IMR-90 (cell line): ENCODE measurements around the gene ID1. TPM values are rescaled to one million over a fixed set of nuclear protein-coding genes. Genes with fewer than 3 reads are reported as not detected.

Experiments used
- ATAC-seq: fragments of 200-7000 bp; cut with Tn5 transposase; 2 replicates; pipeline ENCODE4 v1.9.1; 2020; ENCODE audit warnings: low read depth, mild to moderate bottlenecking, moderate library complexity
- BruUV-seq: library from RNA; stranded (reverse); fragments of 400-500 nt; replicated peaks from 2 replicates; lab custom pipeline; 2021; lab: Mats Ljungman, UMichigan
- CTCF ChIA-PET: fragments of 300-600 bp; formaldehyde crosslinking; extraction: SDS; loops from one replicate; lab custom pipeline; 2021; ENCODE audit warnings: antibody characterized with exemption; lab: Yijun Ruan, JAX
- POLR2A ChIA-PET: fragments of 300-600 bp; sonication (Branson Sonifier 250); formaldehyde crosslinking; loops from one replicate; lab custom pipeline; 2022; ENCODE audit warnings: antibody characterized with exemption; ENCODE audit not compliant: unreplicated experiment; lab: Charles Lee
- DNase-seq: peaks from one replicate; pipeline ENCODE4 v3.0.0; 2013
- H2AFZ ChIP-seq: replicated peaks from 2 replicates; pipeline ENCODE3; 2013; ENCODE audit warnings: low read length, mild to moderate bottlenecking; ENCODE audit not compliant: poor library complexity
- H2AK5ac ChIP-seq: 2 replicates; pipeline ENCODE4 v1.6.1; 2013; ENCODE audit warnings: low read depth, low read length, inconsistent platforms
- H2AK9ac ChIP-seq: replicated peaks from 2 replicates; pipeline ENCODE3; 2013; ENCODE audit warnings: mild to moderate bottlenecking, low read depth, low read length, moderate library complexity; ENCODE audit not compliant: poor library complexity
- H2BK120ac ChIP-seq: 2 replicates; pipeline ENCODE4 v1.6.1; 2013; ENCODE audit warnings: low read depth, low read length, inconsistent platforms
- H2BK15ac ChIP-seq: 3 replicates; pipeline ENCODE4 v1.6.1; 2013; ENCODE audit warnings: low read depth, low read length, inconsistent platforms
- H2BK20ac ChIP-seq: 2 replicates; pipeline ENCODE4 v1.6.1; 2013; ENCODE audit warnings: low read depth, mild to moderate bottlenecking, inconsistent platforms, low read length, moderate library complexity
- H2BK5ac ChIP-seq: 2 replicates; pipeline ENCODE4 v1.6.1; 2013; ENCODE audit warnings: mild to moderate bottlenecking, low read depth, low read length, inconsistent platforms; ENCODE audit not compliant: poor library complexity, severe bottlenecking
- H3K14ac ChIP-seq: replicated peaks from 2 replicates; pipeline ENCODE4 v1.6.1; 2013; ENCODE audit warnings: low read depth, low read length, inconsistent platforms
- H3K18ac ChIP-seq: 2 replicates; pipeline ENCODE4 v1.6.1; 2013; ENCODE audit warnings: low read depth, low read length, control low read depth
- H3K23ac ChIP-seq: 2 replicates; pipeline ENCODE4 v1.6.1; 2013; ENCODE audit warnings: low read depth, low read length, inconsistent platforms
- H3K27ac ChIP-seq: 2 replicates; pipeline ENCODE4 v1.5.1; 2013; ENCODE audit warnings: mild to moderate bottlenecking, control low read depth, low read length; ENCODE audit not compliant: insufficient read depth
- H3K27me3 ChIP-seq: 2 replicates; pipeline ENCODE4 v1.6.1; 2013; ENCODE audit warnings: low read length; ENCODE audit not compliant: control insufficient read depth, insufficient read depth
- H3K36me3 ChIP-seq: 2 replicates; pipeline ENCODE4 v1.6.1; 2013; ENCODE audit warnings: low read length, mixed read lengths; ENCODE audit not compliant: control insufficient read depth, insufficient read depth
- H3K4ac ChIP-seq: 2 replicates; pipeline ENCODE4 v1.6.1; 2013; ENCODE audit warnings: low read depth, low read length, inconsistent platforms
- H3K4me1 ChIP-seq: 2 replicates; pipeline ENCODE4 v1.6.1; 2013; ENCODE audit warnings: low read length, mixed read lengths; ENCODE audit not compliant: control insufficient read depth, insufficient read depth
- H3K4me2 ChIP-seq: 2 replicates; pipeline ENCODE4 v1.6.1; 2013; ENCODE audit warnings: low read depth, mild to moderate bottlenecking, control low read depth, low read length, moderate library complexity
- H3K4me3 ChIP-seq: 2 replicates; pipeline ENCODE4 v1.5.1; 2013; ENCODE audit warnings: low read depth, mild to moderate bottlenecking, control low read depth, low read length, moderate library complexity; ENCODE audit not compliant: insufficient read depth
- H3K56ac ChIP-seq: 2 replicates; pipeline ENCODE4 v1.6.1; 2013; ENCODE audit warnings: low read length, inconsistent platforms; ENCODE audit not compliant: insufficient read depth; ENCODE audit errors: extremely low read depth
- H3K79me1 ChIP-seq, 2 experiments: 2 replicates each; pipeline ENCODE4 v1.6.1; 2013; ENCODE audit warnings: low read length in 2 of 2, inconsistent platforms in 1 of 2, low read depth in 1 of 2
- H3K9ac ChIP-seq: 2 replicates; pipeline ENCODE4 v1.6.1; 2013; ENCODE audit warnings: low read depth, low read length, control low read depth
- H3K9me1 ChIP-seq: 2 replicates; pipeline ENCODE4 v1.6.1; 2013; ENCODE audit warnings: low read length, inconsistent platforms; ENCODE audit not compliant: insufficient read depth
- H3K9me3 ChIP-seq: 2 replicates; pipeline ENCODE4 v1.6.1; 2013; ENCODE audit warnings: low read length; ENCODE audit not compliant: control insufficient read depth, insufficient read depth
- H4K20me1 ChIP-seq: 2 replicates; pipeline ENCODE4 v1.6.1; 2013; ENCODE audit warnings: low read length, inconsistent platforms; ENCODE audit not compliant: insufficient read depth
- H4K5ac ChIP-seq: 2 replicates; pipeline ENCODE4 v1.6.1; 2013; ENCODE audit warnings: mild to moderate bottlenecking, low read depth, low read length, control low read depth
- H4K8ac ChIP-seq, 2 experiments: 2 replicates each; pipeline ENCODE4 v1.6.1; 2013; ENCODE audit warnings: low read depth in 2 of 2, low read length in 2 of 2, control low read depth in 1 of 2, inconsistent platforms in 1 of 2
- H4K91ac ChIP-seq: 2 replicates; pipeline ENCODE4 v1.6.1; 2013; ENCODE audit warnings: low read depth, low read length, inconsistent platforms; ENCODE audit not compliant: insufficient read depth
- MAZ ChIP-seq: IDR thresholded peaks from 2 replicates; pipeline ENCODE4 v1.6.1; 2012; ENCODE audit warnings: low read depth, mild to moderate bottlenecking, low read length, improper control_type of control experiment, moderate library complexity, borderline replicate concordance
- MXI1 ChIP-seq: IDR thresholded peaks from 2 replicates; pipeline ENCODE4 v1.6.1; 2012; ENCODE audit warnings: low read depth, mild to moderate bottlenecking, low read length, moderate library complexity, borderline replicate concordance
- RCOR1 ChIP-seq: IDR thresholded peaks from 2 replicates; pipeline ENCODE4 v1.6.1; 2012; ENCODE audit warnings: mild to moderate bottlenecking, low read length, improper control_type of control experiment; ENCODE audit not compliant: insufficient replicate concordance
- WGBS, 2 experiments: methylation state at CpG; one replicate each; pipeline versions ENCODE4 v1.1.5 to v1.1.7; 2013; ENCODE audit warnings: missing lambda C conversion rate in 2 of 2; ENCODE audit not compliant: insufficient read length in 1 of 2; ENCODE audit errors: extremely low coverage in 2 of 2; 5-methylcytosine and 5-hydroxymethylcytosine counted together
- dilution Hi-C: fragments of 300-500 bp; cut with HindIII; formaldehyde crosslinking; loops from one replicate; pipeline ENCODE4 v1.14.3; 2018; ENCODE audit warnings: low sequenced_read_pairs; ENCODE audit not compliant: unreplicated experiment
- in situ Hi-C: fragments of 300-500 bp; cut with MboI; formaldehyde crosslinking; loops from 3 replicates; pipeline ENCODE4 v1.14.3; 2019; ENCODE audit warnings: low sequenced_read_pairs, inconsistent platforms, mixed read lengths
- intact Hi-C: fragments of 100-400 bp; cut with micrococcal nuclease; formaldehyde crosslinking; loops from 2 replicates; pipeline ENCODE4 v1.10.0; 2022
- polyA plus RNA-seq, 3 experiments: library from polyadenylated mRNA; depleted of rRNA; stranded (reverse); fragments of >200 nt; gene quantifications; 2 replicates each; pipeline ENCODE4 v1.2.3, GENCODE V29; 2012; ENCODE audit warnings: low replicate concordance in 1 of 3
- total RNA-seq: library from RNA; depleted of rRNA; stranded (reverse); fragments of >200 nt; gene quantifications from 2 replicates; pipeline ENCODE4 v1.2.3, GENCODE V29; 2012

The ID1 gene
- total and polyA plus RNA-seq, 2 of the 4 experiments (the other 2 are of a cell fraction): 148 to 174 TPM

- in situ Hi-C loops: no loop called here
- Histone ChIP-seq H3K4me1 (peaks cover 3% of the 10 kb centered on the region; the same call in 1 of the 2 replicates), H2AK5ac (no peak overlapping the region), H3K79me1 (no peaks in the 10 kb centered on the region), H2BK120ac (no peak overlapping the region), H3K4me2 (no peak overlapping the region), H4K91ac (no peak overlapping the region), H3K9me1 (no peaks in the 10 kb centered on the region), H4K5ac (no peak overlapping the region), H2AFZ (no peak overlapping the region), H3K18ac (no peak overlapping the region), H3K9ac (no peak overlapping the region), H3K56ac (no peak overlapping the region), H2BK15ac (no peak overlapping the region), H2AK9ac (no peak overlapping the region), H4K8ac (no peak overlapping the region), H3K23ac (no peak overlapping the region), H3K36me3 (no peaks in the 10 kb centered on the region), H3K14ac (no peak overlapping the region), H2BK5ac (no peak overlapping the region), H3K4me3 (no peak overlapping the region), H3K27ac (no peak overlapping the region), H4K20me1 (no peaks in the 10 kb centered on the region), H3K27me3 (peaks cover 21% of the 10 kb centered on the region), H2BK20ac (no peak overlapping the region), H3K4ac (no peak overlapping the region), H3K9me3 (no peaks in the 10 kb centered on the region)
- TF ChIP-seq MXI1 (no peak), MAZ (no peak), RCOR1 (no peak)
- dilution Hi-C loops: no loop called here
- DNase-seq: no peak
- CTCF ChIA-PET: no interaction called here
- no CpG with 5 or more reads among the region's 4 CpGs for WGBS, 2 experiments
- intact Hi-C loops: no loop called here
- POLR2A ChIA-PET: interaction anchor here (0.6 kb wide), 1 partner anchor 104 kb away, joined by 5 read pairs; no protein-coding TSS in a partner anchor
- no TSS peak for BruUV-seq
- no peak for ATAC-seq
These were observed 33.2 kb downstream of the ID1 start for GRCh38 chr20:31638317-31638716.
